ENCODE data around the gene AFF3.

Gene AFF3

DNA sequence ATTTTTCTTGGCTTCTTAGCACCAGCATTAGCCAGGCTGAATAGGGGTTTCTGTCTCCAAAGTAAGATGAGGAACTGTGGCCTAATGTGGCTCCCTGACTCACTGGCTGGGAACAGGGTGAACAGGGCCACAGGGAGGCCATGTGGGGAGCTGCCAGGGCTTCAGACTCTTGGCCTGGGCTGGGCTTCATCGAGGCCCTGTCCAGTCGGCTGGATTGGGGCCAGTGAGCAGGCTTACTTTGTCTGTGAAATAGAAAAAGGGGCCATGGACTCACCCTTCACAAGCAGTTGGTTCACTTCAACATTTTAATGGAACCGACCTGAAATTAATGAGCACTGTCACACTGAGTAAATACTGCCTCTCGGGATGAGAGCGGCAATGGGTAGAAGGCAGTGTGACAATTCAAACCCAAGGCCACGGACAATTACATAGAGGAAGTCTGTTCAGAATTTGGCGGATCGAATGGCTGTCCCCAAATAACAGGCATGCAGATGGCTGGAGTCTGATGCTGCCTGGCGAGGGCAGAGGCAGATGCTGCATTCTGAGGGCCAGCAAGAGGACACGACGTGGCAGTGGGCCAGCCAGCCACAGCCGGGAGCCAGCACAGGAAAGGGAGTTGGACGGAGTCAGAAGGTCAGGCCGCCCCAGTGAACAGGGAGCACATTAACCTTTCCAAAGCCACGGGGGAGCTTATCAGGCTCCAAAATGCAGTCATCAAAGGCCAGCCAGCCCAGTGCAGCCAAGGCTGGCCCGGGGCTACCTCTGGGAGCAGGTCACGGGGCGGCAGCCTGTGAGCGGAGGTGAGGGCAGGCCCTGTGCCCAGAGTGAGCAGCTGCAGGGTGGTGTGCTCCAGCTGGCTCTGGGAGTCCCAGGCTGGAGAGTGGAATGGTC lies 506.0 kb downstream of the AFF3 start:
- no peak for DNase-seq
- no peak for ATAC-seq

GRCh38 chr2:99635710-99636109 lies 506.7 kb downstream of the AFF3 start:
- no peak for ATAC-seq
- no peak for DNase-seq

DNA sequence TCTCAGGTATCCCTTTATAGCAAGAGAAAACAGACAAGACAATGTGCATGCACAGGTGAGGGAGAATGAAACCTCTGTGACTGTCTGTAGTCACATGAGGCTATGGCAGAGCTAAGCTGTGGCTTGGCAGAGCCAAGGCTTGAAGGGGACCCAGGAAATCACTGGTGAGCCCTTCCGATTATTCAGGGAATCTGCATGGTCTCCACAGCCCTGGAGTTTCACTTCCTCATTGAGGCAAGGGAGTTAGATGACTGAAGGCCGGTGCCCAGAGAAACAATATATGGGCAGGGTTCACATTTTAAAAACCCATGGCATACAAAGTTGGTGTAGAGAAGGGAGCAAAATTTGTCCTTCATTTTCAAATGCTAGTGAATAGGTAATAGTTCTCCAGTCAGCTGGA lies 508.2 kb downstream of the AFF3 start:
- ATAC-seq: no peak
- DNase-seq: no peak

DNA sequence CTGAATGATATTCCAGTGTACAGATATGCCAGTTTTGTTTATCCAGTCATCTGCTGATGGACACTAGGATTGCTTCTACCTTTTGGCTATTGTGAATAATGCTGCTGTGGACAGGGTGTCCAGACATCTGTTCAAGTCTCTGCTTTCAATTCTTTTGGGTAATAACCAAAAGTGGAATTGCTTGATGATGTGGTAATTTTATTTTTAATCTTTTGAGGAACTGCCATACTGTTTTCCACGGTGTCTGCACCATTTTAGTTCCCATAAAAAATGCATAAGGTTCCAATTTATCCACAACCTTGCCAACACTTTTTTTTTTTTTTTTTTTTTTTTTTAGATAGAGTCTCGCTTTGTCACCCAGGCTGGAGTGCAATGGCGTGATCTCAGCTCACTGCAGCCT lies 510.7 kb downstream of the AFF3 start:
- DNase-seq (no peak), ATAC-seq (no peak)

DNA sequence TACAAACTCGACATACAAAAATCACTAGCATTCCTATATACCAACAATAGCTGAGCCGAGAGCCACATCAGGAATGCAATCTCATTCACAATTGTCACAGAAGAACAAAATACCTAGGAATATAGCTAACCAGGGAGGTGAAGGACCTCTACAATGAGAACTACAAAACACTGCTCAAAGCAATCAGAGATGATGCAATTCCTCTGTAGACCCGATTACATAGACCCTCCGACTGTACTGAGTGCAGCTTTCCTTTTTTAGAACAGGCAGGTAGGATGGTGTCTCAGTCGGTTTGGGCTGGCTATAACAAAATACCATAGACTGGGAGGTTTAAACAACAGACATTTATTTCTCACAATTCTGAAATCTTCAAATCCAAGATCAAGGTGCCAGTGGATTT lies 513.1 kb downstream of the AFF3 start:
- no peak for ATAC-seq
- no peak for DNase-seq

- ATAC-seq (no peak), DNase-seq (no peak)
These were observed 516.2 kb downstream of the AFF3 start for GRCh38 chr2:99626158-99626557.

GRCh38 chr2:99624677-99625076 lies 517.7 kb downstream of the AFF3 start:
- DNase-seq (no peak), ATAC-seq (no peak)

DNA sequence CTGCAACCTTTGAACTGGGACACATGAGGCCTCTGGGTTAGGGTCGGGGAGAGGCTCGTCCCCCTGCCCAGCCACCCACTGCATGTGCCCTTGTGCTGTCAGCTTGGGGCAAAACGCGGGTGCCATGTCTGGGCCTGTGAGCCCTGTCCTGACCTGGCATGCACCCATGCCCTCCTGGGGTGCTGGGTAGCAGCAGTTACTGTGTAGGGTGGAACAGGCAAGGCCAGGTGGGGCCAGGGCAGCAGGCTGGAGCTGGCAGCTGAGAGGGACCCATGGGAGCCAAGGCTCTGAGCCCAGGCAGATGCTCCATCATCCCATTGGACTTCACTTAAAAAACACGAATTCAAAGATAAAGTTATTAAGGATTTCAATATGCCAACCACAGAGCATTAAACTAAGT lies 518.8 kb downstream of the AFF3 start:
- ATAC-seq: no peak
- DNase-seq: no peak

GRCh38 chr2:99623035-99623434 lies 519.4 kb downstream of the AFF3 start:
- DNase-seq (no peak), ATAC-seq (no peak)

DNA sequence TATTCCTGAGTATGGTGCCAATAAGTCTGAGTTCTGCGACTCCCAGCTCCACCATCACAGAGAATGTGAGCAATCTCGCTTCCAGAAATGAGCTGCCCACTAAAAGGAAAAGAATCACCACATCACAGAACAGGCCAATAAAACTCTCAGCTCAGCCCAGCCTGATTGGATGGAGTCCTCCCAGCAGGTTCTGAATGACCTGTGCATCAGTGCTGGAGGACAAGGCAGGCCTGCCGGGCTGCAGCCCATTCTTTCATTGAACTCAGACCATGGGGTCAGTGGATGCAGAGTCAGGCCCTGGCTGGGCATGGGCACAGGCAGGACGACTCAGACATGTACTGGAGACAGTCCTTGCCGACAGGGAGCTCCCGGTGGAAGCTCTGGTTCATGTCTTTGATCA lies 519.9 kb downstream of the AFF3 start:
- ATAC-seq: no peak
- no peak for DNase-seq

DNA sequence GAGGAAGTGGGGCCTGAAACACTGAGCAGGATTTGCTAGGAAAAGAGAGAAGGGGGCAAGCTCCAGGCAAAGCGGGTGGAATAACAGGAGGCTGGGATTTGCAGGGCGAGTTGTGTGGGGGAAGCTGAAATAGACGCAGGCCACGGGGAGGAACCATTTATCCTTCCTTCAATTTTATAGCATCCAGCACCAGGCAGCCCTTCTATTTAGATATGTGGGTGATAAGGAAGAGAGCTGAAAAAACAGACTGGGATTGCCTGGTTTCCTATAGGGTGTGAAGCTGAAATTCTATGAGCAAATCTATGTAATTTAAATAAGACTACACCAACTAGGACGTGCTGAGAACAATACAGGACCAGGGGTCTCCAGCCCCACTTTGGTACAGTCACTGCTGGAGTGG lies 520.6 kb downstream of the AFF3 start:
- ATAC-seq: no peak

DNA sequence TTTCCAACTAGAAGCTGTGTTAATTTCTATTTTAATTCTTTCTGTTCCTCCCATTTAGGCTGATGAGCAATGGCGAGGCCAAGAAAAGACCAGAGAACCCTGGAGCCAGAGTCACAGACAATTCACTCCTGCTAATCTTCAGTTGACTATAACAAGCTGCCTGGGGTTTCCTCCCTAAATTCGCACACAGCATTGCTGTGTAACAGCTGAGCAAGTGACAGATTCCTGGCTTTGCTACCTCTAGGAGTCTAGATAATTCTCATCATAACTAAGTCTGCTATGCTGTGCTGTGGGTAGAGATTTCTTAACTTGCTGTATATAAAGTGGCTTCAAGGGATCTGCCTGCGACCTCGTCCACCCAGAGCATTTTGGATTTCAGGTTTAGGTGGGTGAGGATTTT lies 521.3 kb downstream of the AFF3 start:
- DNase-seq (no peak), ATAC-seq (no peak)

More for the DNA sequence above, 520.6 kb downstream of the AFF3 start:
- DNase-seq: no peak

GRCh38 chr2:99619151-99619550 lies 523.2 kb downstream of the AFF3 start:
- no peak for ATAC-seq
- DNase-seq: no peak

DNA sequence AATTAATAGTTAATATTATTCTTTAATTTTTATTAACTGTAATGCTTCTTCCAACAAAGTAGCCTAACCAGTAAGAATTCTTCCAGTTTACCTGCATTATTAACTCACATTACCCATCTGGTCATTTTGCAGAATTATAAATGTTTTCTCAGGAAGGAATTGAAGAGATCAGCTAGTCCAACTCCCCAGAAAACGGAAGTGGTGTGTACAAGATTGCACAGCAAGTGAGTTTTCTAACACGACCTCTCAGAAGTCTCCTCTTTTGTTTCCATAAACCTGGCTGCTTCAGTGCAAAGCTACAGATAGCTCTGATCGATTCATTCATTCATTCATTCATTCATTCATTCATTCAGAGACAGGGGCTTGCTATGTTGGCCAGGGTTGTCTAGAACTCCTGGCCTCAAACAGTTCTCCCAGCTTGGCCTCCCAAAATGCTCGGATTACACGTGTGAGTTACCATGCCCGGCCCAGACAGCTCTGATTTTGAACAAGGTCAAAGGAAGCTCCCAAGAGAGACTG lies 523.8 kb downstream of the AFF3 start:
- DNase-seq (no peak), ATAC-seq (no peak)

- no peak for ATAC-seq
- no peak for DNase-seq
These were observed 524.6 kb downstream of the AFF3 start for GRCh38 chr2:99617811-99618210.

GRCh38 chr2:99615247-99615771 lies 527.1 kb downstream of the AFF3 start:
- DNase-seq (no peak), ATAC-seq (no peak)

- ATAC-seq: no peak
These were observed 528.4 kb downstream of the AFF3 start for GRCh38 chr2:99613980-99614379.

GRCh38 chr2:99611786-99612185 lies 530.6 kb downstream of the AFF3 start:
- DNase-seq (no peak), ATAC-seq (no peak)

More at GRCh38 chr2:99613980-99614379, 528.4 kb downstream of the AFF3 start:
- DNase-seq: no peak

DNA sequence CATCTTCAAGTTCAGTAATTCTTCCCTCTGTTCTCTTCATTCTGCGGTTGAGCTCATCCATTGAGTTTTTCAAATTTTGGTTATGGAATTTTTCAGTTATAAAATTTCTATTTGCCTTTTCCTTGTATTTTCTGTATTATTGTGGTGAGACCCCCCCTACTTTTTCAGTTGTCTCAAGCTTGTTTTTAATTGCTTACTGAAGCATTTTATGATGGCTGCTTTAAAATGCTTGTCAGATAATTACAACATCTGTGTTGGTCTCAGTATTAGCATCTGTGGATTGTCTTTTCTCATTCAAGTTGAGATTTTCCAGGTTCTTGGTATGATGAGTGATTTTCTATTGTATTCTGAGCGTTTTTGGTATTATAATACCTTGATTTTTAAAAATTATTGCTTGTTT lies 531.4 kb downstream of the AFF3 start:
- no peak for ATAC-seq
- no peak for DNase-seq

DNA sequence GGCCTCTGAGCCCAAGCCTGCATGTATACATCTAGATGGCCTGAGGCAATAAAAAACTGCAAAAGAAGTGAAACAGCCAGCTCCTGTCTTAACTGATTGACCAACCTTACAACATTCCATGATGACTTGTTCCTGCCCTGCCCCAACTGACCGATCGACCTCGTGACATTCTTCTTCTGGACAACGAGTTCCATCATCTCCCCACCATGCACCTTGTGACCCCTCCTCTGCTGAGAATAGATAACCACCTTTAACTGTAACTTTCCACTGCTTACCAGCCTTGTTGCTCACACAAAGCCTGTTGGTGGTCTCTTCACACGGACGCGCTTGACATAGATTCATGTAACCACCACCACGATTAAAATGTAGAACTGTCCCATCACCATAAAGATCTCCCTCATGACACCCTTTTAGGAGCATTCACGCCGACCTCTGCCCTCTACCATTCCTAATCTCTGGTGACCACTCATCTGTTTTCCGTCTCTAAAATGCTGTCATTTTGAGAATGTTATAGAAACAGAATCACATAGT lies 532.5 kb downstream of the AFF3 start:
- DNase-seq (no peak), ATAC-seq (no peak)

GRCh38 chr2:99608861-99609260 lies 533.5 kb downstream of the AFF3 start:
- DNase-seq (no peak), ATAC-seq (no peak)

- DNase-seq (no peak), ATAC-seq (no peak)
These were observed 534.4 kb downstream of the AFF3 start for GRCh38 chr2:99607861-99608491.

GRCh38 chr2:99607454-99607853 lies 534.9 kb downstream of the AFF3 start:
- DNase-seq (no peak), ATAC-seq (no peak)
